Keratinocyte (primary cell): ENCODE measurements around the gene TAGLN. TPM values are rescaled to one million over a fixed set of nuclear protein-coding genes. Genes with fewer than 3 reads are reported as not detected.

Experiments
- DNase-seq: peaks from one replicate; pipeline ENCODE4 v3.0.0-alpha.2; 2011; ENCODE audit warnings: low read depth, missing footprints, low spot score
- FAIRE-seq: peaks from 2 replicates; lab custom pipeline; 2011; peaks lifted over from hg19 to GRCh38; lab: Jason Lieb, UNC
- H2AFZ ChIP-seq: 2 replicates; pipeline ENCODE4 v1.6.0; 2012; ENCODE audit warnings: low read length, control low read depth, inconsistent platforms; ENCODE audit not compliant: control insufficient read depth
- H3K27ac ChIP-seq: 2 replicates; pipeline ENCODE4 v1.5.1; 2011; ENCODE audit warnings: low read length; ENCODE audit not compliant: control insufficient read depth, insufficient read depth
- H3K27me3 ChIP-seq: 3 replicates; pipeline ENCODE4 v1.6.0; 2011; ENCODE audit warnings: low read length; ENCODE audit not compliant: control insufficient read depth, insufficient read depth; ENCODE audit errors: extremely low read depth
- H3K36me3 ChIP-seq, 2 experiments: 2 replicates in 1 of 2; 3 replicates in 1 of 2; pipeline ENCODE4 v1.5.1; 2011; ENCODE audit warnings: low read length in 2 of 2, mild to moderate bottlenecking in 1 of 2; ENCODE audit not compliant: control insufficient read depth in 2 of 2, insufficient read depth in 2 of 2; ENCODE audit errors: extremely low read depth in 1 of 2
- H3K4me1 ChIP-seq: 3 replicates; pipeline ENCODE4 v1.5.1; 2011; ENCODE audit warnings: low read length; ENCODE audit not compliant: control insufficient read depth, insufficient read depth; ENCODE audit errors: extremely low read depth
- H3K4me2 ChIP-seq: 3 replicates; pipeline ENCODE4 v1.6.0; 2011; ENCODE audit warnings: low read depth, low read length; ENCODE audit not compliant: control insufficient read depth, insufficient read depth; ENCODE audit errors: extremely low read depth
- H3K4me3 ChIP-seq, 3 experiments: fragments of 200-600 bp in 1 of 3; sonication (generic) in 1 of 3; 2 replicates in 2 of 3; 3 replicates in 1 of 3; pipeline ENCODE4 v1.5.1; 2011 to 2016; ENCODE audit warnings: low read length in 3 of 3, mild to moderate bottlenecking in 3 of 3, control low read depth in 2 of 3, inconsistent platforms in 1 of 3, low read depth in 1 of 3, mixed read lengths in 1 of 3, mixed run types in 1 of 3, moderate library complexity in 1 of 3; ENCODE audit not compliant: control insufficient read depth in 2 of 3, insufficient read depth in 2 of 3; ENCODE audit errors: extremely low read depth in 1 of 3
- H3K79me2 ChIP-seq: 2 replicates; pipeline ENCODE4 v1.6.0; 2012; ENCODE audit warnings: low read length; ENCODE audit not compliant: control insufficient read depth, insufficient read depth
- H3K9ac ChIP-seq: 3 replicates; pipeline ENCODE4 v1.6.0; 2011; ENCODE audit warnings: low read length; ENCODE audit not compliant: control insufficient read depth, insufficient read depth; ENCODE audit errors: extremely low read depth
- H3K9me1 ChIP-seq: 3 replicates; pipeline ENCODE4 v1.6.0; 2011; ENCODE audit warnings: low read length; ENCODE audit not compliant: control insufficient read depth, insufficient read depth; ENCODE audit errors: extremely low read depth
- H3K9me3 ChIP-seq: 2 replicates; pipeline ENCODE4 v1.5.1; 2012; ENCODE audit warnings: low read depth, low read length; ENCODE audit not compliant: control insufficient read depth
- H4K20me1 ChIP-seq: 3 replicates; pipeline ENCODE4 v1.6.0; 2011; ENCODE audit warnings: low read length; ENCODE audit not compliant: control insufficient read depth, insufficient read depth; ENCODE audit errors: extremely low read depth
- CTCF ChIP-seq, 3 experiments: IDR thresholded peaks in 1 of 3; conservative IDR thresholded peaks in 1 of 3; optimal IDR thresholded peaks in 1 of 3; 2 replicates in 2 of 3; 3 replicates in 1 of 3; pipeline versions ENCODE3 to v1.5.1; 2011; ENCODE audit warnings: low read length in 3 of 3, mild to moderate bottlenecking in 3 of 3, moderate library complexity in 2 of 3, control low read depth in 1 of 3, inconsistent platforms in 1 of 3; ENCODE audit not compliant: insufficient read depth in 2 of 3; ENCODE audit errors: extremely low read depth in 1 of 3
- EZH2 ChIP-seq: IDR thresholded peaks from one replicate; pipeline ENCODE4 v1.6.1; 2012; ENCODE audit warnings: inconsistent platforms, mild to moderate bottlenecking, low read length, moderate library complexity
- dilution Hi-C: fragments of 300-500 bp; cut with MboI; formaldehyde crosslinking; loops from one replicate; pipeline ENCODE4 v1.7.0; 2020; ENCODE audit warnings: low sequenced_read_pairs; ENCODE audit not compliant: extremely low pct_ligation_motif_present
- polyA plus RNA-seq, 5 experiments: library from polyadenylated mRNA; depleted of rRNA in 3 of 5; stranded (reverse) in 3 of 5; stranded (forward) in 1 of 5; unstranded in 1 of 5; fragments of >200 nt; gene quantifications; 1 replicate in 1 of 5; 2 replicates in 3 of 5; 3 replicates in 1 of 5; pipeline versions ENCODE4 v1.2.1 to v1.2.3, GENCODE V29; 2011 to 2012; ENCODE audit warnings: missing spikeins in 2 of 5, low read depth in 1 of 5, low replicate concordance in 1 of 5

The TAGLN gene
- polyA plus RNA-seq, 1 donor (not counting 4 experiments of a cell fraction or from before 2014, with no cell fraction given) = 26.6 TPM

DNA sequence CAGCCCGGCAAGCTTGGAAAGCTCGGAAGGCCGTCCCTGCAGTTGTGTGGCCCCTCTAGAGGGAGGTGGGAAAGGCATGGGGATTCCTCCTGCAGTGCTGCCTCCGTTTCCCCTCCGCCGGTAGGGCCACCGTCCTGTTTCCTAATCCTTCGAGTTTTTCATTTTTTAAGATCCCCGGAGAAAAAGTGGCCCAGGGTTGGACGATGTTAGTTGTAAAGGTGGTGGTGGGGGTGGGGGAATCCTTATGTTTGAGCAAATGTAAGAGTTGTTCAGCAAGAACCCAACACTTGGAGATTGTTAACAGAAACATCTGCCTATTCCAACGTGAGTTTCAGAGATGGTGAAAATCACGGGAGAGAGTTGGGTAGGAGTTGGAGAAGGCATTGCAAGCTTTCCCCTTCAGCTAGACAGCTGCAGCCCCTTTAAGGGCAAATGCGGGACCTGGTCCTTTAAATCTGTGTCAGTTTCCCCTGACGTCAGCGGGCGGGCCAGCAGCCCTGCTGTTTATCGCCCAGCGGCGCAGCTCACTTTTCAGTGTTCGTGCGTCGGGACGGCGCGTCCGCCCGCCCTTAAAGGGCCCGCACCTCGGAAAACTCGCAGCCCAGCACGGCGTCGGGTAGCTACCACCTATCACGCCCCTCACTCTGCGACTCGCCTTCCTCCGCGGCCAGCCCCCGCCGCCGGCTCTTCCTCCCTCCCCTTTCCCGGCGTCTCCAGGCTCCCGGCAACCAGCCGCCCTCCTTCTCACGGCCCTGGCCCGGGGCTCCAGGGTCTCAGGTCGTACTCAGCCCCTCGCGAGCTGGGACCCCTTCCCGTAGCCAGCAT, 20.7 kb upstream of the TAGLN start, which contains the start of gene SIDT2:
Gene SIDT2 (plus strand): TSS at position 534 of the 825 bp plus-strand sequence. CDS start 521 bp downstream, outside the sequence.
- Histone ChIP-seq H2AFZ (peak within 1 kb of the TSS; percentile 75), H3K4me3 (peak within 1 kb of the TSS; percentile 67 to 81 (median 79)), H3K79me2 (no peaks in the 10 kb centered on the region), H3K36me3 (peaks cover 0 to 12% of the 10 kb centered on the region in 2 experiments), H4K20me1 (no peaks in the 10 kb centered on the region), H3K4me2 (peak within 1 kb of the TSS; percentile 97), H3K9me1 (no peaks in the 10 kb centered on the region), H3K27ac (peak within 1 kb of the TSS; percentile 66), H3K9ac (peak within 1 kb of the TSS; percentile 79), H3K9me3 (no peaks in the 10 kb centered on the region), H3K4me1 (peaks cover 19% of the 10 kb centered on the region), H3K27me3 (no peaks in the 10 kb centered on the region)
- DNase-seq (peak; percentile 49), FAIRE-seq (peak; percentile 78)
- dilution Hi-C loops = no loop called here
- TF ChIP-seq CTCF (optimal IDR thresholded peaks at IDR 0.05 in 1 of 3, IDR thresholded peaks at IDR 0.05 in 1 of 3, conservative IDR thresholded peaks at IDR 0.05 in 1 of 3; ENCODE audit: extremely low read depth in 1 of 3, insufficient read depth in 2 of 3, low read length in 3 of 3) (no peak), EZH2 (no peak)

DNA sequence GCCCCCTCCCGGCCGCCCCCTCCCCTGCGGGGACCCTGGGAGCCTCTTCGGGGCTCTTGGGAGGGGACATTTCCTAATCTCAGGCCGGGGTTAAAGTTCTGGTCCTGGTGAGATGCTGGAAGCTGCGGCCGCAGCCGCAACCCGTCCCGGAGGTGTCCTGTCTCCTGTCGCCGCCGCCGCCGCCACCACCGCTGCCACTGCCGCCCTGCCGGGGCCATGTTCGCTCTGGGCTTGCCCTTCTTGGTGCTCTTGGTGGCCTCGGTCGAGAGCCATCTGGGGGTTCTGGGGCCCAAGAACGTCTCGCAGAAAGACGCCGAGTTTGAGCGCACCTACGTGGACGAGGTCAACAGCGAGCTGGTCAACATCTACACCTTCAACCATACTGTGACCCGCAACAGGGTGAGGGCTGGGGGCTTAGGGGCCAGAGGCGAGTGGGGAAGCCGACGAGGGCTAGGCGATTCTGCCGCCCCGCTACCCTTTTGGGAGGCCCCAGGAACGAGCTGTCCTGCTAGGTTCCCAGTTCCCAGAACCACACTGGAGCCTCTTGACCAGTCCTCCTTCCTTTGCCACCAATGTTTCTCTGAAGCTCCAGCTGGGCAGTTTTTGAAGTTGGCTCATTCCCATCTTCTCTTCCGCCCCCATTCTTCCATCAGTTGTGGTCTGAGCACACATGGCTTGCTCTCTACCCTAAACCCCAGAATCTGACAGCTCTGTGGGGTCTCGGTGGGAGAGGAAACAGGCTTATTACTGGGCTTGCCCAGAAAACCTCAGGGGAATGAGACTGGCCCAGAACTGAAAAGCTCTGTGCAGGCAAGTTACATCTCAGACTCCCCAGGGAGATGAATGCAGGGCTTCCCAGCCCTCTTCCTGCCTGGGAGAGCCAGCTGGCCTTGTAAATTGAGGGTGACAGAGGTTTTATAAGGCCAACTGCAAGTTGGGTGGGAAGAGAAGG, 19.8 kb upstream of the TAGLN start:
- peaks cover 19% of the 10 kb centered on the region for H3K4me1 ChIP-seq
- FAIRE-seq = peak; percentile 49
- peak overlapping the region; percentile 75 for H2AFZ ChIP-seq
- no peaks in the 10 kb centered on the region for H3K27me3 ChIP-seq
- H3K9me1 ChIP-seq = no peaks in the 10 kb centered on the region
- peaks cover 2 to 12% of the 10 kb centered on the region in 2 experiments for H3K36me3 ChIP-seq
- H3K9me3 ChIP-seq = no peaks in the 10 kb centered on the region
- peak overlapping the region; percentile 97 for H3K4me2 ChIP-seq
- H3K27ac ChIP-seq = peak overlapping the region; percentile 49
- dilution Hi-C loops = no loop called here
- peak overlapping the region; percentile 67 to 81 (median 79) for H3K4me3 ChIP-seq
- H3K9ac ChIP-seq = peak overlapping the region; percentile 79
- TF ChIP-seq EZH2 (no peak), CTCF (optimal IDR thresholded peaks at IDR 0.05 in 1 of 3, IDR thresholded peaks at IDR 0.05 in 1 of 3, conservative IDR thresholded peaks at IDR 0.05 in 1 of 3; ENCODE audit: extremely low read depth in 1 of 3, insufficient read depth in 2 of 3, low read length in 3 of 3) (no peak)
- DNase-seq = no peak
- H3K79me2 ChIP-seq = no peaks in the 10 kb centered on the region
- no peaks in the 10 kb centered on the region for H4K20me1 ChIP-seq
